Adipocyte (in vitro differentiated cells): ENCODE measurements around the gene NAPA.

Experiments used
- DNase-seq: peaks from one replicate; pipeline ENCODE4 v3.0.0-alpha.2; 2015; ENCODE audit warnings: low read depth
- H3K27me3 ChIP-seq: replicated peaks from 2 replicates; pipeline ENCODE4 v1.7.0; 2013; ENCODE audit warnings: mild to moderate bottlenecking, low read length, moderate library complexity; ENCODE audit not compliant: control insufficient read depth, insufficient read depth
- H3K36me3 ChIP-seq: 2 replicates; pipeline ENCODE4 v1.7.0; 2013; ENCODE audit warnings: low read length, mild to moderate bottlenecking, moderate library complexity; ENCODE audit not compliant: control insufficient read depth, insufficient read depth, severe bottlenecking
- H3K4me1 ChIP-seq: 2 replicates; pipeline ENCODE4 v1.7.0; 2013; ENCODE audit warnings: mild to moderate bottlenecking, low read length, moderate library complexity; ENCODE audit not compliant: control insufficient read depth, insufficient read depth
- H3K4me3 ChIP-seq: 2 replicates; pipeline ENCODE4 v1.7.0; 2013; ENCODE audit warnings: mild to moderate bottlenecking, low read length, moderate library complexity
- H3K9ac ChIP-seq: 2 replicates; pipeline ENCODE4 v1.7.0; 2013; ENCODE audit warnings: mild to moderate bottlenecking, low read length, moderate library complexity
- H3K9me3 ChIP-seq: 2 replicates; pipeline ENCODE4 v1.7.0; 2013; ENCODE audit warnings: mild to moderate bottlenecking, low read length, moderate library complexity; ENCODE audit not compliant: control insufficient read depth

NAPA gene

DNA sequence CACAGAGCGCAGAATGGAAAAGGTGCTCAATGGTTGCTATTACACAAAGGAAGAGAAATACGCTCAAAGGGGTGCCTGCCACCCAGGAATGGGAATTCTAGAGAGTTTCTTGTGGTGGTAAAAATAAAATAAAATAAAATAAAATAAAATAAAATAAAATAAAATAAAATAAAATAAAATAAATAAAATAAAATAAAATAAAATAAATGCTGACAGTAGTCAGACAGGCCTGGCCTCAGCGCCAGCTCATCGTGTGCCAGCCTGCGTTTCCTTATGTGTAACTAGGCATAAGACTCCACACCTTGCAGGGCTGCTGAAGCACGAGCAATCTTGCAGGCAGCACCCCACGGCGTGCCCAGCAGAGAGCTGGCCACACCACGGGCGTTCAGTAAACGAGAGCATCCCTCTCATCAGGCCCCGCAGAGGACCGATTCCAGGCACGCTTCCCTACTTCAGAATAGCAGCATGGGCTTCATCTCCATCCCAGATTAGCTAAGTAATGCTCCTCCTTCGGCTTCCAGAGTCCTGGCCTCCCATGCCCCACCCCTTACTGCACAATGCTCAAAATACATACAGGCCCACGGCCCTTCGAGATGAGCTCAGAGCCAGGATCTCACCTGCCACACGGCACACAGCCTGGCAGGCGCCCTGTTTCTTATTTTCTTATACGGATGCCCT lies 5.6 kb downstream of the NAPA start:
- no peak for DNase-seq
- peaks cover 11% of the 10 kb centered on the region for H3K36me3 ChIP-seq
- H3K4me3 ChIP-seq = no peak overlapping the region
- no peaks in the 10 kb centered on the region for H3K27me3 ChIP-seq
- peaks cover 52% of the 10 kb centered on the region for H3K4me1 ChIP-seq
- no peak overlapping the region for H3K9ac ChIP-seq
- no peaks in the 10 kb centered on the region for H3K9me3 ChIP-seq

DNA sequence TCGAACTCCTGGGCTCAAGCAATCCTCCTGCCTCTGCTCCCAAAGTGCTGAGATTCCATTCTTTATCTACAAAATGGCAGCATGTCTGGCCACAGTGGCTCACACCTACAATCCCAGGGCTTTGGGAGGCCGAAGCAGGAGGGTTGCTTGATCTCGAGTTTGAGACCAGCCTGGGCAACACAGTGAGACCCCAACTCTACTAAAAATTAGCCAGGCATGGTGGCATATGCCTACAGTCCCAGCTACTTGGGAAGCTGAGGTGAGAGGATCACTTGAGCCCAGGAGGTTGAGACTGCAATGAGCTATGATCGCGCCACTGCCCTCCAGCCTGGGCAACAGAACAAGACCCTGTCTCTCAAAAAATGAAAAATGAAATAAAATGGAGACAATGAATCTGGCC lies 6.1 kb downstream of the NAPA start:
- Histone ChIP-seq H3K4me3 (no peak overlapping the region), H3K4me1 (peaks cover 52% of the 10 kb centered on the region), H3K9ac (no peak overlapping the region), H3K27me3 (no peaks in the 10 kb centered on the region), H3K9me3 (no peaks in the 10 kb centered on the region), H3K36me3 (peaks cover 16% of the 10 kb centered on the region)
- no peak for DNase-seq

DNA sequence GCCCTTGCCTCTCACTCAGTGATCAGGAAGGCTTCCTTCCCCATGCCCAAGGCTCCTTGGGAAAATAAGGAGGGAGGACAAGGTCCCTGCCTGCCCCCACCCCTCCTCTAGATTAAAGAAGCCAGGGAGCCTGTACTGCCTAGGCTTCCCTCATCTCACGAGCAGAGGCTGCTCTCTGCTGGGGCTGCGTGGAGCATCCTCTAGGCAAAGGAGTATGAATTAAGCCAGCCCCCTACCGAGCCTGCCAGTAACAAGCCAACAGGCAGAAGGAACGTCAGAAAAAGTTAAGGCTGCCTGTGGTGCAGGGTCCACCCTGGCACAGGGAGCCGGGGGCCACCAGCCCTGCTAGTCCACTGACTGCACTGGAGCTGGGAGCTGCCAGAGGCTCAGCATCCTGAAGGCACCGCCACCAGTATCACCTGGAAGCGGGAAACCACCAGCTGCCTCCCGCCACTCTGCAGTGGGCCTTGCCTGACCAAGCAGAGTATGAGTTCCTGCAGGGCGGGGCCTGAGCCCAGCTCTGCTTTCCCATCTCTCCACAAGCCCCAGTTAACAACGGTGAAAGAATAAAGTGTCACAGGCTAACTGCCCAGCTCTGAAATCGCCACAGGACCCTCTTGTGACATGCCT lies 6.8 kb downstream of the NAPA start:
- H3K36me3 ChIP-seq = peaks cover 23% of the 10 kb centered on the region
- DNase-seq = no peak

DNA sequence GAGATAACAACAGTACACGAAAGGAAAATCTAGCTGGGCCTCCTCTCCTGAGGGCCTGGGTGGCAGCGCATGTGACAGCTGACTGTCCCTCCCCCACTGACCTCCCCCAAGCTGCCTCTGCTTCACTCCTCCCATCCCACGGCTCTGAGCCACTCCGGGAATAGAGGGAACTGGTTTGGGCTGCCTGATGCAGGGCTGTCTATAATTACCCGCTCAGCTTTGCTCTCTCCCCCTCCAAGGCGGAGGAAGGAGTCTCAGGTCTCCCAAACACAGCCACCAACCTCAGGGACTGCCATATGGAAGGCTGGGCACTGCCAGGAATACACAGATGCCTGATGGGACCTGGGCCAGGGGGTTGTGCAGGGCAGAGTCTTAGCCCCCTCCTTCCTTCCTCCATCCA lies 7.9 kb downstream of the NAPA start:
- Histone ChIP-seq H3K4me3 (no peak overlapping the region), H3K9me3 (no peaks in the 10 kb centered on the region), H3K9ac (peak overlapping the region; percentile 34), H3K27me3 (no peaks in the 10 kb centered on the region), H3K36me3 (peaks cover 31% of the 10 kb centered on the region), H3K4me1 (peaks cover 42% of the 10 kb centered on the region)
- no peak for DNase-seq

More for the DNA sequence above, 6.8 kb downstream of the NAPA start:
- peaks cover 46% of the 10 kb centered on the region for H3K4me1 ChIP-seq
- no peaks in the 10 kb centered on the region for H3K27me3 ChIP-seq
- H3K4me3 ChIP-seq = no peak overlapping the region
- H3K9me3 ChIP-seq = no peaks in the 10 kb centered on the region
- H3K9ac ChIP-seq = no peak overlapping the region

DNA sequence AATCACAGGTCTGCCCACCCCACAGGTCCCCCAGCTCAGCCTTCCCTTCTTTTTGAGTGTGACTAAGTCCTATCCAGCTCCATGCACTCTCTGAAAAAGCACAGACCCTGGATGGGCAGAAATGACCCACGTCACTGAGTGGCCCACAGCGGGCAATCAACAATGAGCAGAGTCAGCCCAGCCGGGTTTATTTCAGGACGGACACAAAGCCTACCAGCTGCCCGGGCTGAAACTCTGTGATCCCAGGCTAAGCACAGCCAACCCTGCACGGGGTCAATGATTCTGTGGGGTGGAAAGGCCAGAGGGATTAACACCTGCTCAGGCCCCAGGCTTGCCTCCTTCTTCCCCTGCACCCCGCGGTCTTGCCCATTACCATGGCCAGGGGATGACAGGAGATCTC lies 8.4 kb downstream of the NAPA start:
- peaks cover 41% of the 10 kb centered on the region for H3K4me1 ChIP-seq
- H3K9ac ChIP-seq = no peak overlapping the region
- H3K36me3 ChIP-seq = peaks cover 31% of the 10 kb centered on the region
- no peaks in the 10 kb centered on the region for H3K9me3 ChIP-seq
- DNase-seq = no peak
- no peak overlapping the region for H3K4me3 ChIP-seq
- no peaks in the 10 kb centered on the region for H3K27me3 ChIP-seq

DNA sequence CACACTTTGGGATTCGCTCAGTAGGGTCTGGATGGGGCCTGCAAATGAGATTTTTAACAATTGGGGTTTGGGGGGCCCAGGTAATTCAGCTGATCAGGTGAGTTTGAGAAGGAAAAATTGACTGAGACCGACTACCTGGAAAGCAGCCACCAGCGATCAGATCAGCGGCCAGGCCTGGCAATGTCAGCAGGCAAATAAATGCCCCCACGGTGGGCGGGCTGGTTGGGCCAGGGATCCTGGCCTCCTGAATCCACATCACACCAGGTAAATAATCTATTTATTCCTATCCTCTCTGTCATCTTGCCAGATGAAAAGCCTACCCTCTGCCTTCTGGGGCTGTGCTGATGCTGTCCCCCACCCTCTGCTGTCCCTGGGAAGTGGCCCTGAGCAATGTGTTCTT lies 9.4 kb downstream of the NAPA start:
- H3K27me3 ChIP-seq = no peaks in the 10 kb centered on the region
- no peak overlapping the region for H3K4me3 ChIP-seq
- no peak overlapping the region for H3K9ac ChIP-seq
- peaks cover 39% of the 10 kb centered on the region for H3K4me1 ChIP-seq
- no peak for DNase-seq
- peaks cover 40% of the 10 kb centered on the region for H3K36me3 ChIP-seq
- H3K9me3 ChIP-seq = no peaks in the 10 kb centered on the region

DNA sequence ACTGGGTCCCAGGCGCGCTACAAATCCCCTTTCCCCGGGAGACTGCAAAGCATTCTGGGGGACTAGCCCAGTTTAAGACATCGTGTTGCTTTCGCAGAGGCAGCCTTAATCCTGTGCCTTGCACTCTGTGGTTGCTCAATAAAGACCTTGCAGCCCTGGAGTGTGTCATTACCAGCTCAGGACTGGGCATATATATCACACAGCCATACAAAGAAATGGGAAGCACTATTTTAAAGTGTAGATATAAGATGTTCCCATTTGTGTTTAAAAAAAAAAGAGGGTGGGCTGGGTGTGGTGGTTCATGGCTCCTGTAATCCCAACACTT lies 11.1 kb downstream of the NAPA start:
- no peak for DNase-seq
- no peak overlapping the region for H3K9ac ChIP-seq
- H3K36me3 ChIP-seq = peaks cover 57% of the 10 kb centered on the region
- no peak overlapping the region for H3K4me3 ChIP-seq
- H3K27me3 ChIP-seq = no peaks in the 10 kb centered on the region
- peaks cover 32% of the 10 kb centered on the region for H3K4me1 ChIP-seq
- H3K9me3 ChIP-seq = no peaks in the 10 kb centered on the region

DNA sequence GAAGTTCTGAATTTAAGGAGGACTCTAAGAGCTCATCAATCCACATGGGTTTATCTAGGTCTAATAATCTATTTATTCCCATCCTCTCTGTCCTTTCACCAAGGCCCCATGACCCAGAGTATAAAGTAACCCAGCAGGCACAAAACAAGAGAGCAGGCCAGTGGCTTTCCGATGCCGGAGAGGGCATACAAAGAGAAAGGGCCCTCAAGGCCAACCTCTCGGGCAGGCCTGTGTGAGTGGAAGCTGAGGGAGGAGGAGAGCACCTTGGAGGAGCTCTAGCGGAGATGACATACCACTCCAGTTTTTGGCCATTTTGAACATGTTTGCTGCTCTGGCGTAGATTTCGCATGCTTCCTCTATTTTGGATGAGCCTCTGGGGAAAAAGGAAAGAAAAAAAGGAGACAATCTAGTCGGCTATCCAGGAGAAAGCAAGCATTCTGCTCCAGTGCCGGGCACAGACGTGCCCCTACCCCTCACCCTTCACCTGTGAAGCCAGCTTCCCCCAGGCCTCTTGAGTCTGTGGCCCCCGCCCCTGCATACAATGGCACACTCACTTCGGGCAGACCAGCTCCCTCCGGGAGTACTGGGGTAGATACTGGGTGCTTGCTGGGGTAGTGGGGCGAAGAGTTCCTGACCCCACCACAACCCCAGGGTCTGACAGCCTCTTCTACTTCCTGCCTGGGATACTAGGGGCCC lies 11.6 kb downstream of the NAPA start:
- peaks cover 32% of the 10 kb centered on the region for H3K4me1 ChIP-seq
- H3K27me3 ChIP-seq = no peaks in the 10 kb centered on the region
- DNase-seq = no peak
- H3K9me3 ChIP-seq = no peaks in the 10 kb centered on the region
- no peak overlapping the region for H3K4me3 ChIP-seq
- H3K9ac ChIP-seq = no peak overlapping the region
- peaks cover 62% of the 10 kb centered on the region for H3K36me3 ChIP-seq

DNA sequence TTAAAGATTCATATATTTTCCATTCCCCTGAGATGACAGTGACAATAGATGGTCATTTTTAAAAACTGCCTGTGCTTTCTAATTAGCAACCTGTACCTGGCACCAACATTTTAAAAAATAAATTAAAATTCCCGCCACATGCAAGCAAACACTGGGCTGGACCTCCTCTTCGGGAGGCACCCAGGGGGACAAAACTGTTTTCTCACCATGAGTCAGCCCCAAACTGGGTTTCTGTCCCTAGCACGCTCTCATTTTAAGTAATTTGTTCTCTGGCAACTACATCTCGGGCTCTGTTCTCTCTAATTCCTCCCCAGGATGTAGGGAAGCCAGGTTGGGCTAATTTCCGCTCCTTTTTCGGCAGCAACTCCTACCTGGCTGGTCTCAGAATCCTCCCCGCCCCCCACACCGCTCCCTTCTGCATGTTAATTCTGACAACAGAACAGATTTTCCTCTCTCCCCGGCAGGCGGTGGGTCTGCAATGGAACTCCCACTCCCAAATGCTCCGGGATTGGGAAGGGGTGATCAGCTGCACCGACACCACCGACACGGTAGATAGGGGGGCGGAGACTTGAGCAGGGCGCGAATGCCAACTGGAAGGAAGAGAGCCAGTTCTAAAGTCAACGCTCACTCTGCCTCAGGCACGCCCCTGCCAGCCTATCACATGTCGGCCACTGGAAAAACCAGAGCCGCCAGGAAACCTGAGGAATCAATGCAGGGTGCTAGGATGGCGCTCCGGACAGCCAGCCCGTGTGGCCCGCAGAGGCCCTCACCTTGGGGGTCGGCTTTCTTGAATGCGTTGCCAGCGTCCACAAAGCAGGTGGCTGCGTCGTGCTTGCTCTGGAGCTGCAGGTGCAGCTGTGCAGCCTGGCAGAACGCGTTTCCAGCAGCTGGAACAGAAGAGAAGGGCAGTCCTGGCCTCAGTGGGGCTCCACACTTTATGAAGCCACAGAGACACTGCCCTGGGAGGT lies 14.7 kb downstream of the NAPA start:
- Histone ChIP-seq H3K9ac (peak overlapping the region; percentile 5), H3K4me1 (peaks cover 23% of the 10 kb centered on the region), H3K36me3 (peaks cover 78% of the 10 kb centered on the region), H3K4me3 (no peak overlapping the region), H3K9me3 (no peaks in the 10 kb centered on the region), H3K27me3 (no peaks in the 10 kb centered on the region)
- DNase-seq = no peak

DNA sequence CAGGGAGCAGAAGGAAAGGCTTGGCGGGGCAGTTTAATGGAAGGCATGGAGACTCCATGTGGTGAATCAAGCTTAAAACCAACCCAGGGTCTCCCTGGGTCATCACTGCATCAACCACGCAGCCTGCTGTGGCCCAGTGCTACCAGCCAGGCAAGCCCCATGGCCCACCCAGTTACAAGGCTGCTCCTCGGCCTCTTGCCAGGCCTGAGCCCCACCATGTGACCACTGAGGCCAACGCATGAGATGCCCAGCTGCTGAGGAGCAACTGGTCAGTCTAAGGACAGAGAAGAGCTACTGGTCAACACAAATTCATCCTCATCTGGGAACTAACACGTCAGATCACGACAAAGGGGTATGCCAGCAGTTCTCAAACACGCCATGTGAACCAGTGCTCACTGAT lies 15.5 kb downstream of the NAPA start:
- Histone ChIP-seq H3K9me3 (no peaks in the 10 kb centered on the region), H3K4me1 (peaks cover 23% of the 10 kb centered on the region), H3K4me3 (no peak overlapping the region), H3K9ac (no peak overlapping the region), H3K36me3 (peaks cover 78% of the 10 kb centered on the region), H3K27me3 (no peaks in the 10 kb centered on the region)
- DNase-seq = no peak

DNA sequence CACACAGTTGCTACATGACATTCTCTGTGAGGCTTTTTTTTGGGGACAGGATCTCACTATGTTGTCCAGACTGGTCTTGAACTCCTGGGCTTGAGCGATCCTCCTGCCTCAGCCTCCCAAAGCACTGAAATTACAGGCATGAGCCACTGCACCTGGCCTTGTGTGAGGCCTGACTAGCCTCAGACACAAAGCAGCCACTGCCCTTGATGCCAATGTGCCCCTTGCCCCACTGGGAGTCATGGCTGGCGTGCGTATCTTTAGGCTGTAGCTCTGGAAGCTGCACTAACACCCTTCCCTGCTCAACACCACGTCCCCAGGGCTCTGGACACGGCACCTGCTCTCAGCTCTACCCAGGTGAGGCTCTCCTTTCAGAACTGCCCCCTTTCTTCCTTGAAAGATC lies 16.3 kb downstream of the NAPA start:
- Histone ChIP-seq H3K4me1 (peaks cover 23% of the 10 kb centered on the region), H3K36me3 (peaks cover 72% of the 10 kb centered on the region), H3K9me3 (no peaks in the 10 kb centered on the region), H3K27me3 (no peaks in the 10 kb centered on the region), H3K9ac (no peak overlapping the region), H3K4me3 (no peak overlapping the region)
- no peak for DNase-seq
